ENCODE results near the gene MAGEC3.
"Not testable (repeated sequence)": the region's sequence is repeated elsewhere in the genome, so short reads cannot be mapped to it uniquely, and the experiment has no call there.

MAGEC3 gene, protein sequence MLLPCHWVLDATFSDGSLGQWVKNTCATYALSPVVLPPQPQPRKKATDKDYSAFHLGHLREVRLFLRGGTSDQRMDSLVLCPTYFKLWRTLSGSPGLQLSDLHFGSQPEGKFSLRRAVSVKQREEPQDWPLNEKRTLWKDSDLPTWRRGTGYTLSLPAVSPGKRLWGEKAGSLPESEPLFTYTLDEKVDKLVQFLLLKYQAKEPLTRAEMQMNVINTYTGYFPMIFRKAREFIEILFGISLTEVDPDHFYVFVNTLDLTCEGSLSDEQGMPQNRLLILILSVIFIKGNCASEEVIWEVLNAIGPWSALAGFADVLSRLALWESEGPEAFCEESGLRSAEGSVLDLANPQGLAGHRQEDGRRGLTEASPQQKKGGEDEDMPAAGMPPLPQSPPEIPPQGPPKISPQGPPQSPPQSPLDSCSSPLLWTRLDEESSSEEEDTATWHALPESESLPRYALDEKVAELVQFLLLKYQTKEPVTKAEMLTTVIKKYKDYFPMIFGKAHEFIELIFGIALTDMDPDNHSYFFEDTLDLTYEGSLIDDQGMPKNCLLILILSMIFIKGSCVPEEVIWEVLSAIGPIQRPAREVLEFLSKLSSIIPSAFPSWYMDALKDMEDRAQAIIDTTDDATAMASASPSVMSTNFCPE
- 0 reads per million in 4 donors for total RNA-seq

DNA sequence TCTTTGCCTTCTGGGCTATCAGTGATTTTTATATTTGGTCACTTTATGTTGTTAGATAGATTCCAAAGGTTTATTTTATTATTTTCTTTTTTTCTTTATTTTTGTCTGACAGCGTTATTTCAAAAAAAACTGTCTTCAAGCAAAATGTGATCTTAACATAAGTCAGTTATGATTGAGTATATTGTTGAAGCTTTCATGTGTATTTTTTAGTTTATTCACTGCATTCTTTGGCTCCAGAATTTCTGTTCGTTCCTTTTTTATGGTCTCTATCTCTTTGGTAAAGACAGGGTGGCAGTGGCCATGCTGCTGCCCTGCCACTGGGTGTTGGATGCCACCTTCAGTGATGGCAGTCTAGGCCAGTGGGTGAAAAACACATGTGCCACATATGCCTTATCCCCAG is at the start of gene MAGEC3:
MAGEC3 (plus strand) TSS at position 301 of the 400 bp plus-strand sequence; CDS start at position 301, 0 bp downstream.
- DNase-seq: no peak

DNA sequence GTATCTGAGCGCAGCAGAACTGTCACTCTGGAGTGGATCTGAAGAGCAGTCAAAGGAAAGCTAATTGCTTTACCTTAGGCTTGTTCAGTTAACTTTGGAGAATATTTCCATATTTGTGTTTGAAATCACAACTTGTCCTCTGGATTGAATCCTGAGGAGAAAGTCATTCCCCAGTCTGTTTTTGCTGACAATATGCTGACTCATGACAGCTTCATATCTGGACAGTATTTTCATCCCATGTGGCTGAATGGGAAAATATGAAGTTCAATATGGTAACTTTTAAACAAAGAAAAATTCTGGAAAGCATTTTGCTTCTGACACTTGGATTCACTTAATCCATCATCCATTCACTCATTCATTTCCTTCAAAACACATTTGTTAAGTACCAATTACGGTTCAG is 46.3 kb upstream of the MAGEC3 start:
- DNase-seq: no peak

DNA sequence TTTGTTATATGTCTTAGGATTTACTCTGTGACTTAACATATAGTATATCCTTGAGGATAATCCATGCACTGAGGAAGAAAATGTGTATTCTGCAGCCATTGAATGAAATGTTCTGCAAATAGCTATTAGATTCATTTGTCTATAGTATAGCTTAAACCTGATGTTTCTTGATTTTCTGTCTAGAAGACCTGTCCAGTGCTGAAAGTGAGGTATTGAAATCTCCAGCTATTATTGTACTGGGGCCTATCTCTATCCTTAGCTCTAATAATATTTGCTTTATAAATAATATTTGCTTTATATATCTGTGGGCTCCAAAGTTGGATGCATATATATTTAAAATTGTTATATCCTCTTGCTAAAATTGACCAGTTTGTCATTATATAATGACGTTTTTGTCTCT is 26.7 kb upstream of the MAGEC3 start:
- no peak for DNase-seq

DNA sequence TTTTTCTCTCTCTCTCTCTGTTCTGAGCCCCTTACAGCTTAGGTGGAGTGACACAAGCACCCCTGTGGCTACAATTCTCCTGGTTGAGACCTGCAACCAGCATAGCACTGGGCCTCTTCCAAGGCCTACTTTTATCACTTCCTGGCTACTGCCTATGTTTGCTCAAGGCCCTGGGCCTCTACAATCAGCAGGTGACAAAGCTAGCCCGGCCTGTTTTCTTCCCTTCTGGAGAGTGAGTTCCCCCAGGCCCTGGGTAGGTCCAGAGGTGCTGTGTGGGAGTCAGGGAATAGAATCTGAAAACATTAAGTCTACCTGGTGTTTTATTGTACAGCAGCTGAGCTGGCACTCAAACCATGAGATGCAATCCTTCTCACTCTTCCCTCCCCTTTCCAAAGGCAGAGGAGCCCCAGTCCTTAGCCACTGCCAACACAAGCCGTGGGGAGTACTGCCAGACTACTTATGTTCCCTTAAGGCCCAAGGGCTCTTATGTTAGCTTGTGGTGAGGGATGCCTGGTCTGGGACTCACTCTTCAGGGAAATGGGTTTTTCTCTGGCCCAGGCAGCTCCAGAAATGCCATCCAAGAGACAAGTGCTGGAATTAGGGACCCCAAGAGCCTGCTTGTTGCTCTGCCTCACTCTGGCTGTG is 23.8 kb upstream of the MAGEC3 start:
- no peak for DNase-seq

DNA sequence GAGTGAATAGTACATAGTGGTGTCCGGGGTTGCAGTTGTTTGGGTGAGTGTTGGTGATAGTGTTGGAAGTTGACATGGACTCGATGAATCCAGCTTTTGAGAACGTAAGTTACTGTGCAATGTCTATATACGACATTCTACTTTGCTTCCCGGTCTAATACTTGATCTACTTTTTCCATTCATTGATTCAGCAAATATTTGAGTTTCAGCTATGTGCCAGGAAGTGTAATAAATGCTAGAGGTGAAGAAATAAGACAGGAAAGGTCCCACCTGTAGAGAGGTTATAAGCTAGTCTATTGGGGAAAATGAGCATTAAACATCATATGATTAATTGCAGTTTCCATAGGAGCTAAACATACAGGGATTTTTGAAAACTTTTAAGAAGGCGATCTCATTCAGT is 22.2 kb upstream of the MAGEC3 start:
- no peak for DNase-seq

DNA sequence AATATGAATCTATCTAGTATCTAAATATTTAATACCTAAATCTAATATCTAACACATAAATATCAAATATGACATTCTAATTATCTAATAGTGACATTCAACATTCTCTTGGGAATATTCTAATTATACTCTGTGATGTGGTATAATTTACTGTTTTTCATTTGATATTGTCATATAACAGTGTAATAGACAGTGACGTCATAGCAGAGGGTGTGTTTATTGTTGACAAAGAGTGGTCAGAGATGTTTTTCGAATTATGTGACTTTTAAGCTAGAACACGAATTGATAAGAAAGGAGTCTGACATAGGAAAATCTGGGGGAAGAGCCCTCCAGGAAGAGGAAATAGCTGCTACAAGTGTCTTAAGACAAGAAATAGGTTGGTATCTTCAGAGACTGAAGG is 5.9 kb upstream of the MAGEC3 start:
- DNase-seq: no peak

DNA sequence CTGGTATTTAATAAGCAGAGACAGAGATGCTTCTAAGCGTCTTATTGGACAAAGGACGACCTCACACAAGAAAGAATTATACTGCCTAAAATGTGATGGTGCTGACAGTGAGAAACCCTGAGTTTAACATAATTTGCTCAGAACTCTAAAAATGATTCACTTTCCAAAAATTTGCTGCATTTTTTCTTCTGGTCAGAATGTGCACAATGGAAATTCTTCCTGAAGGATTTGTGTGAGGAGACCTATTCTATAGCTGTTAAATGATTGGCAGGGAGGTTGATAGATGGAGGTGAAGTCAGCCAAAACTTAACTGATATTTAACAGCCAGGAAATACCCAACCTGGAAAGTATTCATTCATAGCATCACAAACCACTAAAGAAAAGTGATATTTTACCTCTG is 1.7 kb downstream of the MAGEC3 start:
- no peak for DNase-seq

DNA sequence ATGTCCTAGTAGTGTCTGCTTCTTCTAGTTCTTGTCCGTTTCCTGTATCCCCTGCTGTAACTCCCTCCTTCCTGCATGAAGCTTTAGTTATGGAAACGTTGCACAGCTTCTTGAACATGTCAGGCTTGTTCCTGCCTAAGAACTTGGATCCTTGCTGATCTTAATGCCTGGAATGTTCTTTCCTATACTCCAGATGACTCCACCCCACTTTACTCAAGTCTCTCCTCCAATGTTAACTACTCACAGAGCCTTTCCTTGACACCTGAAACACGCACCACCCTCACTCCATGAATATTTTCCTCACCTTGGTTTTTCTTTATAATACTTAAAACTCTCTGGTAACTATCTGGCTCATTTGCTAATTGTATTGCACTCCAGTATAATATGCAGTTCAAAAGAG is 19.4 kb downstream of the MAGEC3 start:
- DNase-seq: no peak

DNA sequence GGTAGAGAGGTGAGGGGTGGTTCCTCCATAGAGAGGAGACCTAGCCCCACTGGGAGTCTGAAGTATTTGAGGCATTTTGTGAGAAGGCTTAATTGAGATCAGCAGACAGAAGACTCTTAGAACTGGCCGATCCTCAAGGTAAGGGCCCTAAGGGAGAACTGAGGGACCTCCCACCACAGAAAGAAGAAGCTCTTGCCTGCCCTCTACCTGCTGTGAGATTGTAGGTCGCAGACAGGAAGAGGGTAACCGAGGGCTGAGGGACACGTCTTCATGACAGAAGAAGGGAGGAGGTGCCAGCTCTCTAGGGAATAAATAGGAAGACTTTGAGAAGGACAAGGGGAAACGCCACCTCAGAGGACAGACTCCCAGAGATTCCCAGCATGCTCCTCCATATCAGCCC is 41.5 kb downstream of the MAGEC3 start:
- no peak for DNase-seq

DNA sequence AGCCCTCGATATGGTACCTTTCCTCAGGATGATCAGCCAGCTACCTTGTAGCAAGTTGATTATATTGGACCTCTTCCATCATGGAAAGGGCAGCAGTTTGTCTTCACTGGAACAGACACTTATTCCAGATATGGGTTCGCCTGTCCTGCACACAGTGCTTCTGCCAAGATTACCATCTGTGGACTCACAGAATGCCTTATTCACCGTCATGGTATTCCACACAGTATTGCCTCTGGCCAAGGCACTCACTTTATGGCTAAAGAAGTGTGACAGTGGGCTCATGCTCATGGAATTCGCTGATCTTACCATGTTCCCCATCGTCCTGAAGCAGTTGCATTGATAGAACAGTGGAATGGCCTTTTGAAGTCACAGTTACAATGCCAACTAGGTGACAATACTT is 50.7 kb downstream of the MAGEC3 start:
- DNase-seq: not testable (repeated sequence)

DNA sequence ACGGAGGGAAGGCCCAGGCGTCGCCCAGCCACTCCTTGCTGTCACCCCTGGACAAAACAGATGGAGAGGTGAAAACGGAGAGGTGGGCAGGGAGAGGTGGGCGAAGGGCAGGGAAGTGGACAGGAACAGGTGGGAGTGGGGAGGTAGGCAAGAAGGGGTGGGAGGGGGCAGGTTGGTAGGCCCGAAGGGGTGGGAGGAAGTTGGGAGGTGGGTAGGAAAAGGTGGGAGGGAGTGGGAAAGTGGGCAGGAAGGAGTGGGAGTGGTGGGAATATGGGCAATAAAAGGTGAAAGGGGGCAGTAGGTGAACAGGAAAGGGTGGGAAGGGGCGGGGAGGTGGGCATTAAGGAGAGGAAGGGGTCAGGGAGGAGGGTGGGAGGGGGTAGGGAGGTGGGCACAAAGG is 56.6 kb downstream of the MAGEC3 start:
- no peak for DNase-seq

DNA sequence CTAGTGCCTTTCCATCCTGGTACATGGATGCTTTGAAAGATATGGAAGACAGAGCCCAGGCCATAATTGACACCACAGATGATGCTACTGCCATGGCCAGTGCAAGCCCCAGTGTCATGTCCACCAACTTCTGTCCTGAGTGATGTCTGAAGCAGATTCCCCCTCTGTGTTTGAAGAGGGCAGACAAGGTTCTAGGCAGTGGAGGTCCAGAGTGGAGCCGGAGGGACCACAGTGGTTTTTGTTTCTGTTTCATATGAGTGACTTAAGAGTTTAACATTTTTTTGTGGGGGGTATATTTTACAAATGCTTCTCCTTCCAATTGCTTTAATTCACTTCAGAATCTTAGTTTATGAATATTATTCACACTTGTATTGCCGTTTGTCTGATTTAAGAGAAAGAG is 59.6 kb downstream of the MAGEC3 start:
- DNase-seq: no peak

DNA sequence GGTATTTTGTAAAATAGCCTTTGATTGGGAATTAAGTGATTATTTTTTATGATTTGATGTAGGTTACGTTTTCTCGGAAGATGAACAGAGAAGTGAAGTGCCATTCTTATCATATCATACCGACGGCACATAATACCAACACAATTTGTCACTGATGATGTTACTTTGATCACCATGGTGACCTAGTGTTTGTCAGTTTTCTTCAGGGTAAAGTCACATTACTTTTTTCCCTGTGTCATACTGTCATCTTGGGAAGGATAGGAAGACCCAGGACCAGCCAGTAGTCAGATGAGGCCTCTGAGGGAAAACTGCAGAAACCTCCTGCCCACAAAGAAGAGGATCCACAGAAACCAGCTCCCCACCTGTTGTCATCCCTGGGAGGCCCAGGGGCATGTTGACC is 64.2 kb downstream of the MAGEC3 start:
- no peak for DNase-seq

DNA sequence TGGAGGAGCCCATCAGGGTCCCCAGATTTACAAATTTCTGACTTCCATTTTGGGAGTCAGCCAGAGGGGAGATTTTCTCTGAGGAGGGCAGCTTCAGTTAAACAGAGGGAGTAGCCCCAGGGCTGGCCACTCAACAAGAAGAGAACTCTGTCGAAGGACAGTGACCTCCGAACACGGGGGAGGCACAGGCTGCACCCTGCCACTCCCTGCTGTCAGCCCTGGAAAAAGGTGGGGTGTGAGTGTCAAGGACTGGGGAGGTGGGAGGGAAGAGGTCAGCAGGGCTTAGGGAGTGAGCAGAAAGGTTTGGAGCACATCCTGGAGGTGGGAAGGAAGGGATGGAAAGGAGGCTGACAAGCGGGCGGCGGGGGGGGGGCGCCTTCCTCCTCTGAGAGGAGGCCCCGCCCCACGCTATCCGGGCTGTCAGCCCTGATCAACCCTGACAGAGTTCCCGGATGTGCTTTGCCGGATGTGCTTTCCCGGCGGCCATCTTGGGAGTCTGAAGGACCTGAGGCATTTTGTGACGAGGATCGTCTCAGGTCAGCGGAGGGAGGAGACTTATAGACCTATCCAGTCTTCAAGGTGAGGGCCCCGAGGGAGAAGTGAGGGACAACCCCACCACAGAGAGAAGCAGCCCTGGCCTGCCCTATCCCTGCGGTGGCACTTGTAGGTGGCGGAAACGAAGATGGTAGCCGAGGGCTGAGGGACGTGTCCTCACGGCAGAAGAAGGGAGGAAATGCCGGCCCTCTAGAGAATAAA is 65.5 kb downstream of the MAGEC3 start, which contains the start of gene MAGEC1:
MAGEC1 (plus strand) TSS at position 495 of the 756 bp plus-strand sequence. CDS start 1,179 bp downstream, outside the sequence.
- no peak for DNase-seq

DNA sequence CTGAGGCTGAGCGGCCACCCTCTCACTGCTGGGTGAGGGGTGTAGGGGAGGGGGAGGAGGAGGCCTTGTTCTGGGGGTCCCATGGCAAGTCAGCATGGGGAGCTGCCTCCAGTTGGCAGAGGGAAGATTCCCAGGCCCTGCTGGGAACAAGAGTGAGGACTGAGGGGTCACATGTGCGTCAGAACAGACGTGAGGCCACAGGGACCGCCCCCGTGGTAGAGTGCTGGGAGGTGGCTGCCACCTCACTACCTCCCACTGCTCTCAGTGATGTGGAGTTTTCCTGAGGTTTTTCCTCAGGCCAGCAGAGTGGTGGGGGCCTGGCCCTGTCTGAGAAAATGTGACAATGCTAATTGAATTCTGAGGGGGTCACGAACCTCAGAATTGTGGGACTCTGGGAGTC is 66.1 kb downstream of the MAGEC3 start:
- no peak for DNase-seq

DNA sequence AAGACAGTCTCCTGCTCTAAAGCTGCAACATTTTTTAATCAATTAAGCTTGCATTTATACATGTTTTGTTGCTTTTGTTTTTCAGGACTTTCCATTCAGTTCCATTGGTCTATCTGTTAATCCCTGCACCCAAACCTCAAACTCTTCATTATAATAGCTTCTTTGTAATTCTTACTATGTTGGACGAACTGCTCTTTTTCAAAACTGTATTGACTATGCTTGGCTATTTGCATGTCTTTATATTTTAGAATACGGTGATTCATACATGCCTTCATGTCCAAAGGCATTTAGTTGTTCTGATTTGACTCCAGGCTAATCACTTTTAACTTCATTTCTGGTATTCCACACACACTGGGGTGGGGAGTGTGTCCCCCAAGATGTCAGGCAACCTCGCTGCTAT is 79.7 kb downstream of the MAGEC3 start:
- no peak for DNase-seq

DNA sequence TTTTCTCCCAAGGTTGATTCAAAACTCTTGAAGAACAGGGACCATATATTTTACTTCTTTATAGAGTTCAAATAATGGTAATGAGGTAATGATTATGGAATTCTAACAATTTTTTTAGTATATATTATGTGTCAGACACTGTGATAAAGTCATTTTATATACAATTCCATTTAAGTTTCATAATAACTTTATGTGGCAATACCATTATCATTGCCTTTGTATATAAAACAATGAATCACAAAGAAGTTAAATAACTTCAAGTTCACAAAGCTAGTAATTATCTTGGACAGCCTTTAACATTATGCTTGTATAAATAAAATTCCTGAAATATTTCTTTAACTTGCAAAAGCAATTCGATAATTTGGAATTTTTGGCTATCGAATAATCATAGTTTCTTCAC is 86.2 kb downstream of the MAGEC3 start:
- no peak for DNase-seq

DNA sequence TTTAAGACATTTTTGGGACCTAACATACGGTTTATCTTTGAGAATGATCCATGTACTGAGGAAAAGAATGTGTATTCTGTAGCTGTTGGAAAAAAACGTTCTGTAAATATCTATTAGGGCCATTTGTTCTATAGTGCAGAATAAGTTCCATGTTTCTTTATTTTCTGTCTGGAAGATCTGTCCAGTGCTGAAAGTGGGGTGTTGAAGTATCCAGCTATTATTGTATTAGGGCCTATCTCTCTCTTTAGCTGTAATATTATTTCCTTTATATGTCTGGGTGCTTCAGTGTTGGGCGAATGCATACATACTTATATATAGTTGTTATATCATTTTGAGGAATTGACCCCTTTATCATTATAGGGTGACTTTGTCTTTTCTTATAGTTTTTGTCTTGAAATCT is 90.3 kb downstream of the MAGEC3 start:
- no peak for DNase-seq

DNA sequence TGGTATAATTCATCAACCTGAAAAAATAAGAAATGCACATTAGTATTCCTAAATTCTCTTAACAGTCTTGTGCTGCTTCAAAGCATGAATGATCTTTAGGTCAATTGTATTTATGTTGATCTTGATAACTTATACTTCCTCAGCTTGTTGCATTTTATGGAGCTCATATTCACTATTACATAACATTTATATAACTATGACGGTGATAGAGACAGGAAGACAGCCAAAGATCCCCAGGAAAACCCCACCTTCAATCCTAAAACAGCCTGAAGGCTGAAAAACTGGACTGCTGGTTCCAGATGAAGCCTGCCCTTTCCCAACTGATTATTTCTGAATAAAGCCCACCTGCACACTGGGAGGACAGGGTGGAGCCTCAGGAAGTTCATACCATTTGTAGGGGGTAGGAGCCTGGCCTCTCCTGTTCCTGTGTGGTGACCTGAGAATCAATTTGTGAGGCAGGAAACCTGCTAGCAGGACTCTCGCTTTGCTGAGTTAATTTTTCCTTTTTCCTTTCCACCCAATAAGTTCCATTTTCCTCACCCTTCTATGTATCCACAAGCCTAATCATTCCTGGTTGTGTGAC is 96.0 kb downstream of the MAGEC3 start:
- no peak for DNase-seq

DNA sequence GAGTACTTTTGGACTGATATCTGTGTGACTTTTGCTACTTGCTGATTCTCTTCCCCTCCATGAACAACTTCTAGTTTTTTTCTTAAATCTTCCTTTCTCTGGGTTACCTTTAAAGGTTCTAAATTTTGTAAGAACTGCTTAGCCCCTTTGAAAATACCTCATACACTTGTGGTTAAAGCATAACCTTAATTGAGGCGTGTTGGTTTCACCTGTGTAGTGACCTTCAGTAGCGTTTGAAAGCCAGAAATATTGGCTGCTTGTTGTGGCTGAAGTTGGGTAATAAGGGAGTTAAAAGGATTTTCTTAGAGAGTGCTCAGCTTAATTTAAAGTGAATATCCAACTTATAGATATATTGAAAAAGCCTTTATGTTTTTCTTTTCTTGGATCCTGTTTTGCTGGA is 97.5 kb downstream of the MAGEC3 start:
- DNase-seq: no peak

DNA sequence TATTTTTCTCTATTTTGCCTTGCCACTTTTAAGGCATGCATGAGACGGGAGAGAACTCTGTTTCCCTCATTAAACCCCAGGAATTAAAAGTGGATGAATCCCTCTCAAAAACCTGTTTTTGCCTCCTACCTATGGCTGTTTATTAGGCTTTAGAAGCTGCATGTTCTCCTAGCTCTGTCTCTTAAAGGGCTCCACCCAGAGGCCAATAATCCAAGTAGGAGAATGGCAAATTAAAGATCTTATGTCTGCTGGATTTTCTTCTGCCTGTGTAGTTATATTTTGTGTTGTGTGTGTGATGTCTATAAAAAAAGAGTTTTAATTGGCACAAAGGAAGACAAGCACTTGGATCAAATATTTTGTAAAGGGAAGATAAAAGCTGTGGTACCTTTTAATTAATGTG is 98.0 kb downstream of the MAGEC3 start:
- DNase-seq: no peak

DNA sequence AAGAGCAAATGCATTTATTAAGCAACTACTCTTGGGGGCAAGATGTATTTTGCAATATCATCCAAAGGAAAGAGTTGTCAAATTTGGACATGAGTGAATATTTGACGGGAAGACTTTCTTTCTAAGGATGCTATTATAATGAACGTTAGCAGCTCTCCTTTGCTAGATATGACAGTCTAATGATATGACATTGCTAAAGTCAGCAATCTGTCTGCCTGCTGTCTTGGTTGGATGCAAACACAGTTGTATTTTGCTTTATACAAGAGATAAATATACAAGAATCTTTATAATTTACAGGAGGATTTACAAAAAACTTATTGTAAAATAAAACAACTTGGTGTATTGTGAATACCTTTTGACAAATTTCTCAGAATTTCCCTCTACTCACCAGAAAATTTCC is 103.1 kb downstream of the MAGEC3 start:
- DNase-seq: no peak

DNA sequence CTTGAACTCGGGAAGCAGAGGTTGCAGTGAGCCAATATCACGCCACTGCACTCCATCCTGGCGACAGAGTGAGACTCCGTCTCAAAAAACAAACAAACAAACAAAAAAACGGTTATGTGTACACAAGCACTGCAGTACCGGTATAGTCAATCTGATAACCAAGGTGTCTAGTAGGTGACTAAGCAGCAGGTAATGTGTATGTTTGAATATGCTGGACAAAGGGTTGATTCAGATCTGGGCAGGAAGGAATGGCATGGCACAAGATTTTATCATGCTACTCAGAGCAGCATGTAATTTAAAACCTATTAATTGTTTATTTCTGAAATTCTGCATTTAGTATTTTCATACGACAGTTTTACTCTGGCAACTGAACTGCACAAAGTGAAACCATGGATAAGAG is 107.3 kb downstream of the MAGEC3 start:
- no peak for DNase-seq

All from T-helper 1 cell (primary cell).